ENCODE measurements around the gene RMND5A. TPM values are rescaled to one million over a fixed set of nuclear protein-coding genes. Genes with fewer than 3 reads are reported as not detected.

RMND5A gene
- total RNA-seq, 2 donors from 2014 or later, result 45.4 to 49.3 TPM

DNA sequence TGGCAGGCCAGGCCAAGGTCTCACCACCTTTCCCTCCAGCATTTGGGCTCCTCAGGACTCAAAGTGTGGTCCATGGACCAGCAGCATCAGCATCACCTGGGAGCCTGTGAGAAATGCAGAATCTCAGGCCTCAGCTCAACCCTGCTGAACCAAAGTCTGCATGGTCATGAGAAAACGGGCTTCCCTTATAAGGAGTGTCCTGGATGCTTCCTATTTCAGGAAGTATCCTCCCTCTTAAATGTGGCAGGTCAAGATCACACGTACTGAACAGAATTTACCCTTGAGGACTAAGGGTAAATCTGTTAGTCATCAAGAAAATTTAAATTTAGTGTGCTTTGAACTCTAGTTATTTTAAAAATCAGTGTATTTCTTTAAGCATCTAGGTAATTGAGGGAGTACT, 58.9 kb downstream of the RMND5A start:
- no peak for DNase-seq
- H3K27me3 ChIP-seq (ENCODE audit: control insufficient read depth, insufficient read depth, low read length, poor library complexity, severe bottlenecking), result no peaks in the 10 kb centered on the region
- H3K36me3 ChIP-seq (ENCODE audit: control insufficient read depth, insufficient read depth, low read length), result peaks cover 16% of the 10 kb centered on the region
- TF ChIP-seq, protein P1, sequence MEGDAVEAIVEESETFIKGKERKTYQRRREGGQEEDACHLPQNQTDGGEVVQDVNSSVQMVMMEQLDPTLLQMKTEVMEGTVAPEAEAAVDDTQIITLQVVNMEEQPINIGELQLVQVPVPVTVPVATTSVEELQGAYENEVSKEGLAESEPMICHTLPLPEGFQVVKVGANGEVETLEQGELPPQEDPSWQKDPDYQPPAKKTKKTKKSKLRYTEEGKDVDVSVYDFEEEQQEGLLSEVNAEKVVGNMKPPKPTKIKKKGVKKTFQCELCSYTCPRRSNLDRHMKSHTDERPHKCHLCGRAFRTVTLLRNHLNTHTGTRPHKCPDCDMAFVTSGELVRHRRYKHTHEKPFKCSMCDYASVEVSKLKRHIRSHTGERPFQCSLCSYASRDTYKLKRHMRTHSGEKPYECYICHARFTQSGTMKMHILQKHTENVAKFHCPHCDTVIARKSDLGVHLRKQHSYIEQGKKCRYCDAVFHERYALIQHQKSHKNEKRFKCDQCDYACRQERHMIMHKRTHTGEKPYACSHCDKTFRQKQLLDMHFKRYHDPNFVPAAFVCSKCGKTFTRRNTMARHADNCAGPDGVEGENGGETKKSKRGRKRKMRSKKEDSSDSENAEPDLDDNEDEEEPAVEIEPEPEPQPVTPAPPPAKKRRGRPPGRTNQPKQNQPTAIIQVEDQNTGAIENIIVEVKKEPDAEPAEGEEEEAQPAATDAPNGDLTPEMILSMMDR (conservative IDR thresholded peaks at IDR 0.05), result no peak
- no peak overlapping the region for H3K27ac ChIP-seq (ENCODE audit: low read depth, low read length)
- H3K9ac ChIP-seq (ENCODE audit: extremely low read depth, low read length, poor library complexity, severe bottlenecking), result no peak overlapping the region
- H3K4me1 Mint-ChIP-seq, result peaks cover 8% of the 10 kb centered on the region
- H3K36me3 Mint-ChIP-seq (ENCODE audit: low read depth), result peaks cover 11% of the 10 kb centered on the region
- no peaks in the 10 kb centered on the region for H3K9me3 ChIP-seq (ENCODE audit: control insufficient read depth, low read length)
- 83 to 87% methylated on average over 2 of the region's 2 CpGs for WGBS, 2 experiments (ENCODE audit: insufficient coverage in 1 of 2, insufficient read length in 1 of 2)
- no peak overlapping the region for H3K4me3 Mint-ChIP-seq
- no peak overlapping the region for H3K4me3 ChIP-seq (ENCODE audit: low read length)
- H3K9me3 Mint-ChIP-seq, result no peaks in the 10 kb centered on the region
- H3K27ac Mint-ChIP-seq, result no peak overlapping the region
- H3K4me1 ChIP-seq (ENCODE audit: control insufficient read depth, insufficient read depth, low read length), result peaks cover 5% of the 10 kb centered on the region
- H3K27me3 Mint-ChIP-seq (ENCODE audit: insufficient read depth), result no peaks in the 10 kb centered on the region

DNA sequence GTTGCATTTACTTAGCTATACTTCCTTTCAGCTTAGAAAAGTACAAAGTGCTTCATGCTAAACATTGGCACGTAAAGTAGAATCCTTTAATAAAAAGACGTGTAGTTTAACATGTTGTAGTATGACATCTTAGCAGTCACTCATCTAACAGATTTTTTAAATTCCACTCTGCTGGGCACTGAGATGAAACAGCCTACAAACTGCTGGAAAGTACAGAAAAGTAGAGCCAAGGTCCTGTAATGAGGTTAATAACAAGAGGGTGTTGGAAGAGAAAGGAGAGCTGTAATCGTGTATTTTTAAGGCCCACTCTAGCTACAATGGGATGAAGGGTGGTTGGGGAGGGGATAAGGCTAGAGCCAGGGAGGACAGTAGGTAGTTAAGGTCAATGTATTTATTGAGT, 59.9 kb downstream of the RMND5A start:
- TF ChIP-seq, protein P1 (conservative IDR thresholded peaks at IDR 0.05), result no peak
- WGBS, 2 experiments (ENCODE audit: insufficient coverage in 1 of 2, insufficient read length in 1 of 2), result 79 to 98% methylated on average over 1 to 3 of the region's 3 CpGs
- Histone ChIP-seq H3K36me3 (ENCODE audit: control insufficient read depth, insufficient read depth, low read length) (peaks cover 6% of the 10 kb centered on the region), H3K4me1 (ENCODE audit: control insufficient read depth, insufficient read depth, low read length) (no peaks in the 10 kb centered on the region), H3K4me3 (ENCODE audit: low read length) (no peak overlapping the region), H3K9me3 (ENCODE audit: control insufficient read depth, low read length) (no peaks in the 10 kb centered on the region), H3K27ac (ENCODE audit: low read depth, low read length) (no peak overlapping the region), H3K27me3 (ENCODE audit: control insufficient read depth, insufficient read depth, low read length, poor library complexity, severe bottlenecking) (peaks cover 3% of the 10 kb centered on the region), H3K9ac (ENCODE audit: extremely low read depth, low read length, poor library complexity, severe bottlenecking) (no peak overlapping the region)
- Mint-ChIP-seq H3K36me3 (ENCODE audit: low read depth) (peaks cover 4% of the 10 kb centered on the region), H3K27me3 (ENCODE audit: insufficient read depth) (no peaks in the 10 kb centered on the region), H3K27ac (no peak overlapping the region), H3K4me1 (no peaks in the 10 kb centered on the region), H3K9me3 (no peaks in the 10 kb centered on the region), H3K4me3 (no peak overlapping the region)
- no peak for DNase-seq

DNA sequence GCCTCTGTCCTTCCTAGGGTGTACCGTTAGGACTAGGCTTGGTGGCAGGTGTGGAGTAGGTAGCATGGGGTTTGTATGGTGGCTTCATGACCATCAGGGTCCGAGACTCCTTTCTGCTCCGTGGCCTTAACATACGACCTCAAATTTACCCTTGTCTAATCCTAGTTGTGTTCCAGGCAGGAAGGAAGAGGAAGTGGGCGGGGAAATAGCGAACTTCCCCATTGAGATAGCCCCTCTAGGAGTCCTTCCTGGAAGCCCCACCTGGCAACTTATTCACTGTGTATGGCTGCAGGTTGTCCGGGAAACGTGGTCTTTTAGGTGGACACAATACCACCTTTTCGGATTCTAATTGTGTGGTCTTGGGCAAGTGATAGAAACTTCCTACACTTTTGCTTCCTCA, 61.3 kb downstream of the RMND5A start:
- Histone ChIP-seq H3K9ac (ENCODE audit: extremely low read depth, low read length, poor library complexity, severe bottlenecking) (no peak overlapping the region), H3K27me3 (ENCODE audit: control insufficient read depth, insufficient read depth, low read length, poor library complexity, severe bottlenecking) (peaks cover 5% of the 10 kb centered on the region), H3K36me3 (ENCODE audit: control insufficient read depth, insufficient read depth, low read length) (no peaks in the 10 kb centered on the region), H3K9me3 (ENCODE audit: control insufficient read depth, low read length) (no peaks in the 10 kb centered on the region), H3K4me3 (ENCODE audit: low read length) (no peak overlapping the region), H3K27ac (ENCODE audit: low read depth, low read length) (no peak overlapping the region), H3K4me1 (ENCODE audit: control insufficient read depth, insufficient read depth, low read length) (no peaks in the 10 kb centered on the region)
- Mint-ChIP-seq H3K9me3 (no peaks in the 10 kb centered on the region), H3K36me3 (ENCODE audit: low read depth) (no peaks in the 10 kb centered on the region), H3K4me3 (no peak overlapping the region), H3K27ac (no peak overlapping the region), H3K27me3 (ENCODE audit: insufficient read depth) (peaks cover 5% of the 10 kb centered on the region), H3K4me1 (no peaks in the 10 kb centered on the region)
- DNase-seq, result no peak
- TF ChIP-seq, protein P1 (conservative IDR thresholded peaks at IDR 0.05), result no peak
- WGBS, 2 experiments (ENCODE audit: insufficient coverage in 1 of 2, insufficient read length in 1 of 2), result 72 to 94% methylated on average over 2 to 9 of the region's 9 CpGs
